ENCODE data around the gene UBE2Q1.

Gene UBE2Q1

GRCh38 chr1:154590756-154591155 is 32.3 kb upstream of the UBE2Q1 start:
- Histone ChIP-seq H3K36me3 (ENCODE audit: control insufficient read depth, insufficient read depth, low read length) (peaks cover 51% of the 10 kb centered on the region), H3K27me3 (ENCODE audit: control insufficient read depth, insufficient read depth, low read length) (no peaks in the 10 kb centered on the region), H3K4me3 (ENCODE audit: low read length) (no peak overlapping the region), H3K4me1 (ENCODE audit: control insufficient read depth, insufficient read depth, low read length) (no peaks in the 10 kb centered on the region), H3K9ac (ENCODE audit: low read length) (no peak overlapping the region), H3K9me3 (ENCODE audit: control insufficient read depth, low read length) (no peaks in the 10 kb centered on the region)

DNA sequence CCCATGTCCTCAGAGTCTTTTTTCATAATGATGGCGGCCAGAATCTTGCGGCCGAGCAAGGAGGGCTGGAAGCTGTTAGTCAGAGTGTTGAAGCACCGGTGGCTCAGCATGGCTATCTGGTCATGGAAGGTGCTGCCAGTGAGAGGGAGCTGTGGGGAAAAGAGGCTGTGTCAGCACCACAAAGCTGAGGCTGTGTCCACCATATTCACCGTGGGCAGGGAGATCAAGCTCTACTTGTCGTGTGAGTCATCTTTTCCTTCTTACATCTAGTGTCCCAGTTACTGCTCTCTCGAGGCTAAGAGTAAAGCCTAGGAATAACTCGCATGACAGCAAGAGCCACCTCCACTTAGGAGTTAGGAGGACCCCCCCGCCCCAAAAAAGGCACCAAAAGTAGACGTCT is 31.3 kb upstream of the UBE2Q1 start:
- no peak overlapping the region for H3K4me3 ChIP-seq (ENCODE audit: low read length)
- peaks cover 55% of the 10 kb centered on the region for H3K36me3 ChIP-seq (ENCODE audit: control insufficient read depth, insufficient read depth, low read length)
- H3K9ac ChIP-seq (ENCODE audit: low read length): no peak overlapping the region

GRCh38 chr1:154586641-154587040 is 28.2 kb upstream of the UBE2Q1 start:
- H3K27me3 ChIP-seq (ENCODE audit: control insufficient read depth, insufficient read depth, low read length): no peaks in the 10 kb centered on the region
- no peak overlapping the region for H3K9ac ChIP-seq (ENCODE audit: low read length)
- H3K9me3 ChIP-seq (ENCODE audit: control insufficient read depth, low read length): no peaks in the 10 kb centered on the region
- H3K4me1 ChIP-seq (ENCODE audit: control insufficient read depth, insufficient read depth, low read length): no peaks in the 10 kb centered on the region
- no peak overlapping the region for H3K4me3 ChIP-seq (ENCODE audit: low read length)
- peaks cover 63% of the 10 kb centered on the region for H3K36me3 ChIP-seq (ENCODE audit: control insufficient read depth, insufficient read depth, low read length)

More for the DNA sequence above, 31.3 kb upstream of the UBE2Q1 start:
- no peaks in the 10 kb centered on the region for H3K4me1 ChIP-seq (ENCODE audit: control insufficient read depth, insufficient read depth, low read length)
- H3K9me3 ChIP-seq (ENCODE audit: control insufficient read depth, low read length): no peaks in the 10 kb centered on the region
- H3K27me3 ChIP-seq (ENCODE audit: control insufficient read depth, insufficient read depth, low read length): no peaks in the 10 kb centered on the region

GRCh38 chr1:154586231-154586630 is 27.8 kb upstream of the UBE2Q1 start:
- Histone ChIP-seq H3K9ac (ENCODE audit: low read length) (no peak overlapping the region), H3K4me3 (ENCODE audit: low read length) (no peak overlapping the region), H3K27me3 (ENCODE audit: control insufficient read depth, insufficient read depth, low read length) (no peaks in the 10 kb centered on the region), H3K9me3 (ENCODE audit: control insufficient read depth, low read length) (no peaks in the 10 kb centered on the region), H3K36me3 (ENCODE audit: control insufficient read depth, insufficient read depth, low read length) (peaks cover 63% of the 10 kb centered on the region), H3K4me1 (ENCODE audit: control insufficient read depth, insufficient read depth, low read length) (no peaks in the 10 kb centered on the region)

DNA sequence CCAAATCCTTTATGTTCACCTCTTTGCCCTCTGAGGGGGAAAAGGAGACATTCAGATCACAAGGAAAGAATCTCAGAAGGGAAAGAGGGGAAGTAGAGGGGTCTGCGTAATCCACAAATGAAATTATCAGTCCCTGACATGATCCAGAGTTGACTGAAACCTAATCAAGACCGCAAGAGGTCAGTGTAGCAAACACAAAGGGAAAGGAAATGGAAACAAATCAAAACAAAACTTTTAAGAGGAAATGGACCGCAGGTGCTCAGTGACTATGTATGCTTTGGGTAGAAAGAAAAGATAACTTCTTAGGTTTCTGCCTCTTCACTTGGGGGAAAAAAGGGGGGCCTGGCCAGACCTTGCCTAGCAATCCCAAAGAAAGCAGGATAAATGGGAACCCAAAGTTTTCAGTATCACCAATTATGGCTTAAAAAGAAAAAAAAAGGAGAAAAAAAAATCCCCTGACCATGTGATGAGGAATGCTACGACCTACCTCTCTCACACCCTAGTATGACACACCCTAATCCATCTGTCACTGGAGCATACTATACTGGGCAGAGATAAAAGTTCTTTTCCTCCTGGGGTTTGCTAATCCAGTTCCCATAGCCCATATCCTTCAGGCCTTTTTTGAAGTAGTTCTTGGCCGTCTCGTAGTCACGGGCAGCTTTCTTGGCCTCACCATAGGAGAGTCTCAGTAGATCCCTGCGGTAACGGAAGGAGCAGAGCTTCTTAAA is 26.0 kb upstream of the UBE2Q1 start:
- H3K36me3 ChIP-seq (ENCODE audit: control insufficient read depth, insufficient read depth, low read length): peaks cover 54% of the 10 kb centered on the region
- H3K4me3 ChIP-seq (ENCODE audit: low read length): no peak overlapping the region
- no peaks in the 10 kb centered on the region for H3K4me1 ChIP-seq (ENCODE audit: control insufficient read depth, insufficient read depth, low read length)
- H3K9ac ChIP-seq (ENCODE audit: low read length): no peak overlapping the region
- no peaks in the 10 kb centered on the region for H3K27me3 ChIP-seq (ENCODE audit: control insufficient read depth, insufficient read depth, low read length)
- H3K9me3 ChIP-seq (ENCODE audit: control insufficient read depth, low read length): no peaks in the 10 kb centered on the region

- H3K9ac ChIP-seq (ENCODE audit: low read length): no peak overlapping the region
- no peaks in the 10 kb centered on the region for H3K27me3 ChIP-seq (ENCODE audit: control insufficient read depth, insufficient read depth, low read length)
- H3K4me1 ChIP-seq (ENCODE audit: control insufficient read depth, insufficient read depth, low read length): no peaks in the 10 kb centered on the region
- H3K36me3 ChIP-seq (ENCODE audit: control insufficient read depth, insufficient read depth, low read length): peaks cover 49% of the 10 kb centered on the region
- H3K9me3 ChIP-seq (ENCODE audit: control insufficient read depth, low read length): no peaks in the 10 kb centered on the region
- H3K4me3 ChIP-seq (ENCODE audit: low read length): no peak overlapping the region
These were observed 25.3 kb upstream of the UBE2Q1 start for GRCh38 chr1:154583773-154584172.

- Histone ChIP-seq H3K4me3 (ENCODE audit: low read length) (no peak overlapping the region), H3K4me1 (ENCODE audit: control insufficient read depth, insufficient read depth, low read length) (no peaks in the 10 kb centered on the region), H3K9me3 (ENCODE audit: control insufficient read depth, low read length) (no peaks in the 10 kb centered on the region), H3K27me3 (ENCODE audit: control insufficient read depth, insufficient read depth, low read length) (no peaks in the 10 kb centered on the region), H3K9ac (ENCODE audit: low read length) (no peak overlapping the region), H3K36me3 (ENCODE audit: control insufficient read depth, insufficient read depth, low read length) (peaks cover 40% of the 10 kb centered on the region)
These were observed 24.4 kb upstream of the UBE2Q1 start for GRCh38 chr1:154582885-154583284.

DNA sequence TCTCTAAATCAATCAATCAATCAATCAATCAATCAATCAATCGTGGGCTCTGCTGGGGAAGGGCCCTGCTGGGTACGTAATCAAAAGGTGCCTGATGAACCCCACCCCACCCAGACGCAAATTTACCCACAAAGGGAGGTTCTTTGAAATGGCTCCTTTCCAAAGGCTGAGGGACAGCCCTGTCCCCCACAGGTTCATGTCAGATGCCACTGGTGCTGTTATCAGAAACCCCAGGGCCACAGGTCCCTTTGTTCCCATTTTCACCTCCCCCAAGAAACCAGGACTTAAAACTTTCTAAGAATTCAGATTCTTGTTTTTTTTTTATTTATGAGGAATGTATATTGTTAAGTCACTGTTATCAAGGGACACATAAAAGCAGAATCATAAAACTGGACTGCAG is 23.3 kb upstream of the UBE2Q1 start:
- Histone ChIP-seq H3K4me3 (ENCODE audit: low read length) (no peak overlapping the region), H3K36me3 (ENCODE audit: control insufficient read depth, insufficient read depth, low read length) (peaks cover 34% of the 10 kb centered on the region), H3K27me3 (ENCODE audit: control insufficient read depth, insufficient read depth, low read length) (no peaks in the 10 kb centered on the region)

GRCh38 chr1:154579374-154579773 is 20.9 kb upstream of the UBE2Q1 start:
- Histone ChIP-seq H3K36me3 (ENCODE audit: control insufficient read depth, insufficient read depth, low read length) (peaks cover 16% of the 10 kb centered on the region), H3K27me3 (ENCODE audit: control insufficient read depth, insufficient read depth, low read length) (no peaks in the 10 kb centered on the region), H3K4me1 (ENCODE audit: control insufficient read depth, insufficient read depth, low read length) (no peaks in the 10 kb centered on the region), H3K4me3 (ENCODE audit: low read length) (no peak overlapping the region), H3K9me3 (ENCODE audit: control insufficient read depth, low read length) (no peaks in the 10 kb centered on the region), H3K9ac (ENCODE audit: low read length) (no peak overlapping the region)

More for the DNA sequence above, 23.3 kb upstream of the UBE2Q1 start:
- no peaks in the 10 kb centered on the region for H3K4me1 ChIP-seq (ENCODE audit: control insufficient read depth, insufficient read depth, low read length)
- H3K9ac ChIP-seq (ENCODE audit: low read length): no peak overlapping the region
- H3K9me3 ChIP-seq (ENCODE audit: control insufficient read depth, low read length): no peaks in the 10 kb centered on the region

DNA sequence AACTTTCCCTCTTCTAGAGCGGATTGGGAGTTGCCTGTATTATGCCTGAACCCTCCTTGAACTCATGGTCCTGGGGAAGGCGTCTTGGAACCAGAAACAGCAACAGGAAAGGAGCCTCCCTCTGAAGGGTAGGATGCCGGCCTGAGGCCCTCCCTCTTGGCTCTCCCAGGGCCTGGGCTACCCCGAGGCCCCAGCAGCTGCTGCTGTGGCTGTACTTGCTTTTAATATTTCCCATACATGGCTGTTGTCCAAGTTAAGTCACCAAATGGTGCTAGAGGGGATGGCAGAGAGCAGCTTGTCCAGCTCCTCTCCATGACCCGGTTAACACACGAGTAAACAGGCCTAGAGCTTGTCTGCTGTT is 19.6 kb upstream of the UBE2Q1 start:
- Histone ChIP-seq H3K4me1 (ENCODE audit: control insufficient read depth, insufficient read depth, low read length) (no peaks in the 10 kb centered on the region), H3K9ac (ENCODE audit: low read length) (no peak overlapping the region), H3K36me3 (ENCODE audit: control insufficient read depth, insufficient read depth, low read length) (peaks cover 5% of the 10 kb centered on the region), H3K4me3 (ENCODE audit: low read length) (no peak overlapping the region), H3K27me3 (ENCODE audit: control insufficient read depth, insufficient read depth, low read length) (no peaks in the 10 kb centered on the region), H3K9me3 (ENCODE audit: control insufficient read depth, low read length) (no peaks in the 10 kb centered on the region)

DNA sequence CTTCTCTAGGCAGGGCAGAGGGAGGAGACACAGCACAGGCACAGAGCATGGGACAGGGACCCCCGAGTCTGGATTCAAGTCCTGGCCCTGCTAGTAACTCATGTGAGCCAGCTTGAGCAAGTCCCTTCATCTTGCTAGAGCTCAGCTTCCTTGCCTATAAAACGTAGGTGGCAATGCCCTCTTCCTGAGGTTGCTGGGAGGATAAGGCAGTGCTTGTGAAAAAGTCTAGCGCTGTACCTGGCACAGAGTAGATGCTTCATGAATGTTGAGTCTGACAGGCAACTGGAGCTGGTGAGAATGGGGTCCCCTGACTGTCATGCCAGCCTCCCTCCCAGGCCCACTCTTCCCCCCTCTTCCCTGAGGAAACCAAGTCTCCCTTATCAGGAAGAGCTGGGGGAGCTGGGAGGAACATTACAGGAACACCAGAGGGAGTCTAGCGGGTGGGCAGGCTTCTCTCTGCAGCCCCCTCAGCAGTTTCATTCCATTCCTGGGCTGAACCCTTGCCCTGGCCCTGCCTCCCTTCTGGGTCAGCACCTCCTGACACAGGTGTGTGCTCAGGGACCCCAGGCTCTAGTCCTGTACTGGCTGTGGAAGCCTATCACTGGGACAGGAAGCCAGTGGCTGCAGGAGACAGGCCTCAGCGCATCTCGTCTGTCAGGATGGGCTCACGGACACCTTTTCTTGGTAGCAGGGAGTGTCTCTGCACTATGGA is 19.0 kb upstream of the UBE2Q1 start:
- Histone ChIP-seq H3K36me3 (ENCODE audit: control insufficient read depth, insufficient read depth, low read length) (no peaks in the 10 kb centered on the region), H3K9me3 (ENCODE audit: control insufficient read depth, low read length) (no peaks in the 10 kb centered on the region), H3K4me3 (ENCODE audit: low read length) (no peak overlapping the region)

GRCh38 chr1:154575951-154576566 is 17.6 kb upstream of the UBE2Q1 start:
- no peaks in the 10 kb centered on the region for H3K27me3 ChIP-seq (ENCODE audit: control insufficient read depth, insufficient read depth, low read length)
- no peaks in the 10 kb centered on the region for H3K4me1 ChIP-seq (ENCODE audit: control insufficient read depth, insufficient read depth, low read length)
- no peak overlapping the region for H3K4me3 ChIP-seq (ENCODE audit: low read length)
- H3K9ac ChIP-seq (ENCODE audit: low read length): no peak overlapping the region
- no peaks in the 10 kb centered on the region for H3K36me3 ChIP-seq (ENCODE audit: control insufficient read depth, insufficient read depth, low read length)
- no peaks in the 10 kb centered on the region for H3K9me3 ChIP-seq (ENCODE audit: control insufficient read depth, low read length)

More for the DNA sequence above, 19.0 kb upstream of the UBE2Q1 start:
- Histone ChIP-seq H3K4me1 (ENCODE audit: control insufficient read depth, insufficient read depth, low read length) (no peaks in the 10 kb centered on the region), H3K9ac (ENCODE audit: low read length) (no peak overlapping the region), H3K27me3 (ENCODE audit: control insufficient read depth, insufficient read depth, low read length) (no peaks in the 10 kb centered on the region)
